Bronchial epithelial cell (primary cell): ENCODE measurements around the gene AMFR. TPM values are rescaled to one million over a fixed set of nuclear protein-coding genes. Genes with fewer than 3 reads are reported as not detected.
"Not testable (repeated sequence)": the region's sequence is repeated elsewhere in the genome, so short reads cannot be mapped to it uniquely, and the experiment has no call there.

ENCODE experiments used
- DNase-seq: peaks from one replicate; pipeline ENCODE4 v3.0.0-alpha.2; 2010; ENCODE audit warnings: low read depth
- FAIRE-seq: peaks from 2 replicates; lab custom pipeline; 2011; peaks lifted over from hg19 to GRCh38; lab: Jason Lieb, UNC
- H3K27me3 ChIP-seq: 2 replicates; pipeline ENCODE4 v1.5.1; 2011; ENCODE audit warnings: low read length; ENCODE audit not compliant: control insufficient read depth, insufficient read depth
- H3K36me3 ChIP-seq: 2 replicates; pipeline ENCODE4 v1.5.1; 2011; ENCODE audit warnings: low read length; ENCODE audit not compliant: control insufficient read depth, insufficient read depth
- H3K4me3 ChIP-seq: 2 replicates; pipeline ENCODE4 v1.5.1; 2011; ENCODE audit warnings: mild to moderate bottlenecking, low read depth, low read length, control low read depth
- CTCF ChIP-seq: IDR thresholded peaks from 2 replicates; pipeline ENCODE4 v1.5.1; 2011; ENCODE audit warnings: mild to moderate bottlenecking, moderate library complexity, low read length, control low read depth, inconsistent platforms; ENCODE audit not compliant: insufficient read depth, severe bottlenecking
- total RNA-seq: library from RNA; depleted of rRNA; stranded (reverse); fragments of >200 nt; gene quantifications from 2 replicates; pipeline ENCODE4 v1.2.1, GENCODE V29; 2014

AMFR gene
- total RNA-seq, 1 donor from 2014 or later, result 224 TPM

GRCh38 chr16:56387396-56387795 is 37.9 kb downstream of the AMFR start:
- FAIRE-seq (no peak), DNase-seq (no peak)
- TF ChIP-seq CTCF, result no peak
- Histone ChIP-seq H3K27me3 (no peaks in the 10 kb centered on the region), H3K4me3 (no peak overlapping the region), H3K36me3 (peaks cover 7% of the 10 kb centered on the region)

GRCh38 chr16:56384074-56384721 is 41.1 kb downstream of the AMFR start:
- no peak for TF ChIP-seq CTCF
- H3K27me3 ChIP-seq, result no peaks in the 10 kb centered on the region
- FAIRE-seq (no peak), DNase-seq (no peak)
- H3K4me3 ChIP-seq, result no peak overlapping the region
- peaks cover 9% of the 10 kb centered on the region for H3K36me3 ChIP-seq

DNA sequence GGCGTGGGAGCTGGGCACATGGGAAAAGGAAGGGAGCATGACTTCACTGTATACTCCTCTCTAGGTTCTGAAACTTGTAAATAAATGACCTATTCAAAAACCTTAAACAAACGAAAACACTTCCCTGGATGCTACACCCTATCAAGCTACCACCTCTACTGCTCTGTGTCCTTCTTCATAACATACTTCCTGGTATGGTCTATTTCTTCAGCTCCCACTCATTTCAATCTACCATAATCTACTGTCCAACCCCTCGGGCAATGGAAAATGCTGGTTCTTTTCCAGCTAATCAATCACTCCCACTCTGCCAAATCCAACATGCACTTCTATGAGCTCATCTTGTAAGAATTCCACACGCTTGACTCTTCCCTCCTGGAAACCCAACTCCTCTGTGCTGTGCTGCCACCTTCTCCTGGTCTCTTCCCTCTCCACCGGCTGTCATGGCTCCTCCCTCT is 42.4 kb downstream of the AMFR start:
- no peak for FAIRE-seq
- Histone ChIP-seq H3K27me3 (no peaks in the 10 kb centered on the region), H3K36me3 (peaks cover 11% of the 10 kb centered on the region), H3K4me3 (no peak overlapping the region)
- DNase-seq, result peak; percentile 57
- TF ChIP-seq CTCF, result no peak

DNA sequence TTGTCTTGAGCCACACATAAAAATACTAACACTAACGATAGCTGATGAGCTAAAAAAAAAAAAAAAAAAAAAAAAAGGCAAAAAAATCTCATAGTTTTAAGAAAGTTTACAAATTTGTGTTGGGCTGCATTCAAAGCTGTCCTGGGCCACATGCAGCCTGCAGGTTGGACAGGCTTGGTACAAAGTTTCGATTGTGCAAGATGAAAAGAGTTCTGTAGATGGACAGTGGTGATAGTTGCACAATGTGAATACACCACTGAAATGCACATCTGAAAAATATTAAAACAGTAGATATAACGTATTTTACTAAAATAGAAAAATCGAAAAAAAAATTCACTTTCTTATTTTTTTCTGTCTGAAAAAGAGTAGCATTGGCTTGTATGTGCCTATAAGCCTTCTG is 42.9 kb downstream of the AMFR start:
- TF ChIP-seq CTCF, result no peak
- no peak for DNase-seq

GRCh38 chr16:56380778-56381485 is 44.4 kb downstream of the AMFR start:
- not testable (repeated sequence) for DNase-seq, FAIRE-seq, H3K36me3 ChIP-seq, H3K27me3 ChIP-seq, H3K4me3 ChIP-seq

More for the DNA sequence above, 42.9 kb downstream of the AMFR start:
- Histone ChIP-seq H3K36me3 (peaks cover 11% of the 10 kb centered on the region), H3K27me3 (no peaks in the 10 kb centered on the region), H3K4me3 (no peak overlapping the region)
- FAIRE-seq, result no peak

- not testable (repeated sequence) for DNase-seq, H3K36me3 ChIP-seq, FAIRE-seq, H3K27me3 ChIP-seq, H3K4me3 ChIP-seq
Observed at GRCh38 chr16:56379044-56379443, 46.3 kb downstream of the AMFR start.

DNA sequence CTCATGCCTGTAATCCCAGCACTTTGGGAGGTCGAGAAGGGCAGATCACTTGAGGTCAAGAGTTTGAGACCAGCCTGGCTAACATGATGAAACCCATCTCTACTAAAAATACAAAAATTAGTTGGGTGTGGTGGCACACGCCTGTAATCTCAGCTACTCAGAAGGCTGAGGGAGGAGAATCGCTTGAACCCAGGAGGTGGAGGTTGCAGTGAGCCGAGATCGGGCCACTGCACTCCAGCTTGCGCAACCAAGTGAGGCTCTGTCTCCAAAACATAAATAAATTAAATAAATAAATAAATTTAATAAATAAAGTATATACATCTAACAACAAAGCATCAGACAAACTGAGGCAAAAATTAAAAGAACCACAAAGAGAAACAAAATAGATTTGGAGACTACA is 49.6 kb downstream of the AMFR start:
- not testable (repeated sequence) for H3K27me3 ChIP-seq, H3K36me3 ChIP-seq, H3K4me3 ChIP-seq, FAIRE-seq, DNase-seq
